Keratinocyte (primary cell): Measurements from ENCODE around the gene RRAGC. TPM values are rescaled to one million over a fixed set of nuclear protein-coding genes. Genes with fewer than 3 reads are reported as not detected.

Experiments
- DNase-seq: peaks from one replicate; pipeline ENCODE4 v3.0.0-alpha.2; 2011; ENCODE audit warnings: low read depth, missing footprints, low spot score
- FAIRE-seq: peaks from 2 replicates; lab custom pipeline; 2011; peaks lifted over from hg19 to GRCh38; lab: Jason Lieb, UNC
- H2AFZ ChIP-seq: 2 replicates; pipeline ENCODE4 v1.6.0; 2012; ENCODE audit warnings: low read length, control low read depth, inconsistent platforms; ENCODE audit not compliant: control insufficient read depth
- H3K27ac ChIP-seq: 2 replicates; pipeline ENCODE4 v1.5.1; 2011; ENCODE audit warnings: low read length; ENCODE audit not compliant: control insufficient read depth, insufficient read depth
- H3K27me3 ChIP-seq: 3 replicates; pipeline ENCODE4 v1.6.0; 2011; ENCODE audit warnings: low read length; ENCODE audit not compliant: control insufficient read depth, insufficient read depth; ENCODE audit errors: extremely low read depth
- H3K36me3 ChIP-seq, 2 experiments: 2 replicates in 1 of 2; 3 replicates in 1 of 2; pipeline ENCODE4 v1.5.1; 2011; ENCODE audit warnings: low read length in 2 of 2, mild to moderate bottlenecking in 1 of 2; ENCODE audit not compliant: control insufficient read depth in 2 of 2, insufficient read depth in 2 of 2; ENCODE audit errors: extremely low read depth in 1 of 2
- H3K4me1 ChIP-seq: 3 replicates; pipeline ENCODE4 v1.5.1; 2011; ENCODE audit warnings: low read length; ENCODE audit not compliant: control insufficient read depth, insufficient read depth; ENCODE audit errors: extremely low read depth
- H3K4me2 ChIP-seq: 3 replicates; pipeline ENCODE4 v1.6.0; 2011; ENCODE audit warnings: low read depth, low read length; ENCODE audit not compliant: control insufficient read depth, insufficient read depth; ENCODE audit errors: extremely low read depth
- H3K4me3 ChIP-seq, 3 experiments: fragments of 200-600 bp in 1 of 3; sonication (generic) in 1 of 3; 2 replicates in 2 of 3; 3 replicates in 1 of 3; pipeline ENCODE4 v1.5.1; 2011 to 2016; ENCODE audit warnings: low read length in 3 of 3, mild to moderate bottlenecking in 3 of 3, control low read depth in 2 of 3, inconsistent platforms in 1 of 3, low read depth in 1 of 3, mixed read lengths in 1 of 3, mixed run types in 1 of 3, moderate library complexity in 1 of 3; ENCODE audit not compliant: control insufficient read depth in 2 of 3, insufficient read depth in 2 of 3; ENCODE audit errors: extremely low read depth in 1 of 3
- H3K79me2 ChIP-seq: 2 replicates; pipeline ENCODE4 v1.6.0; 2012; ENCODE audit warnings: low read length; ENCODE audit not compliant: control insufficient read depth, insufficient read depth
- H3K9ac ChIP-seq: 3 replicates; pipeline ENCODE4 v1.6.0; 2011; ENCODE audit warnings: low read length; ENCODE audit not compliant: control insufficient read depth, insufficient read depth; ENCODE audit errors: extremely low read depth
- H3K9me1 ChIP-seq: 3 replicates; pipeline ENCODE4 v1.6.0; 2011; ENCODE audit warnings: low read length; ENCODE audit not compliant: control insufficient read depth, insufficient read depth; ENCODE audit errors: extremely low read depth
- H3K9me3 ChIP-seq: 2 replicates; pipeline ENCODE4 v1.5.1; 2012; ENCODE audit warnings: low read depth, low read length; ENCODE audit not compliant: control insufficient read depth
- H4K20me1 ChIP-seq: 3 replicates; pipeline ENCODE4 v1.6.0; 2011; ENCODE audit warnings: low read length; ENCODE audit not compliant: control insufficient read depth, insufficient read depth; ENCODE audit errors: extremely low read depth
- CTCF ChIP-seq, 3 experiments: IDR thresholded peaks in 1 of 3; conservative IDR thresholded peaks in 1 of 3; optimal IDR thresholded peaks in 1 of 3; 2 replicates in 2 of 3; 3 replicates in 1 of 3; pipeline versions ENCODE3 to v1.5.1; 2011; ENCODE audit warnings: low read length in 3 of 3, mild to moderate bottlenecking in 3 of 3, moderate library complexity in 2 of 3, control low read depth in 1 of 3, inconsistent platforms in 1 of 3; ENCODE audit not compliant: insufficient read depth in 2 of 3; ENCODE audit errors: extremely low read depth in 1 of 3
- EZH2 ChIP-seq: IDR thresholded peaks from one replicate; pipeline ENCODE4 v1.6.1; 2012; ENCODE audit warnings: inconsistent platforms, mild to moderate bottlenecking, low read length, moderate library complexity
- dilution Hi-C: fragments of 300-500 bp; cut with MboI; formaldehyde crosslinking; loops from one replicate; pipeline ENCODE4 v1.7.0; 2020; ENCODE audit warnings: low sequenced_read_pairs; ENCODE audit not compliant: extremely low pct_ligation_motif_present
- polyA plus RNA-seq, 5 experiments: library from polyadenylated mRNA; depleted of rRNA in 3 of 5; stranded (reverse) in 3 of 5; stranded (forward) in 1 of 5; unstranded in 1 of 5; fragments of >200 nt; gene quantifications; 1 replicate in 1 of 5; 2 replicates in 3 of 5; 3 replicates in 1 of 5; pipeline versions ENCODE4 v1.2.1 to v1.2.3, GENCODE V29; 2011 to 2012; ENCODE audit warnings: missing spikeins in 2 of 5, low read depth in 1 of 5, low replicate concordance in 1 of 5

Gene RRAGC
- polyA plus RNA-seq, 1 donor (not counting 4 experiments of a cell fraction or from before 2014, with no cell fraction given) = 37.8 TPM

DNA sequence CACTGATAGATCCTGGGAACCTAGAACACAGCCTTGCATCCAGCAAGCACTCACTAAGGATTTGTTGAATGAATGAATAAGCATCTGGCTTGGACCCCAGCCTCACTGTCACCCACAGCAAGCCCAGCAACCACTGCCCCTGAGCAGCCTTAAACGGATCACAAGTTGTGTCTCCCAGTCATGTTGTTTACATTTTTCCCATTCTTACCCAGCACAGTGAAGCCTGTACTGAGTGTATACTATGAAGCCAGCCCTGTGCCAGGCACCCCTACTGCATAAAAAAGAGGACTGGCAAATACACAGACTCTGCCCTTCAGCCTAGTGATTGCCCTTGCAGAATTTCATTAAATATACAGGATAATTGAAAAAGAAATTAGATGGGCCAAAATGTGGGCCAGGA, 30.2 kb downstream of the RRAGC start:
- H4K20me1 ChIP-seq = no peaks in the 10 kb centered on the region
- H3K27me3 ChIP-seq = peaks cover 3% of the 10 kb centered on the region
- no peaks in the 10 kb centered on the region for H3K9me1 ChIP-seq
- no peaks in the 10 kb centered on the region for H3K4me1 ChIP-seq
- H3K36me3 ChIP-seq = no peaks in the 10 kb centered on the region
- TF ChIP-seq EZH2 = no peak
- TF ChIP-seq CTCF (optimal IDR thresholded peaks at IDR 0.05 in 1 of 3, IDR thresholded peaks at IDR 0.05 in 1 of 3, conservative IDR thresholded peaks at IDR 0.05 in 1 of 3; ENCODE audit: extremely low read depth in 1 of 3, insufficient read depth in 2 of 3, low read length in 3 of 3) = no peak
- no peak overlapping the region for H3K4me3 ChIP-seq
- H3K9me3 ChIP-seq = no peaks in the 10 kb centered on the region
- H3K4me2 ChIP-seq = no peak overlapping the region
- H3K27ac ChIP-seq = no peak overlapping the region
- DNase-seq (no peak), FAIRE-seq (no peak)
- no peak overlapping the region for H2AFZ ChIP-seq
- dilution Hi-C loops = no loop called here
- no peak overlapping the region for H3K9ac ChIP-seq
- no peaks in the 10 kb centered on the region for H3K79me2 ChIP-seq

GRCh38 chr1:38827318-38827717, 32.3 kb downstream of the RRAGC start:
- H3K36me3 ChIP-seq = no peaks in the 10 kb centered on the region
- H3K9me3 ChIP-seq = no peaks in the 10 kb centered on the region
- FAIRE-seq (no peak), DNase-seq (no peak)
- dilution Hi-C loops = no loop called here
- H3K27ac ChIP-seq = no peak overlapping the region
- H3K27me3 ChIP-seq = peaks cover 3% of the 10 kb centered on the region
- no peak overlapping the region for H2AFZ ChIP-seq
- H3K4me3 ChIP-seq = no peak overlapping the region
- no peaks in the 10 kb centered on the region for H3K9me1 ChIP-seq
- no peaks in the 10 kb centered on the region for H3K4me1 ChIP-seq
- TF ChIP-seq EZH2 (no peak), CTCF (optimal IDR thresholded peaks at IDR 0.05 in 1 of 3, IDR thresholded peaks at IDR 0.05 in 1 of 3, conservative IDR thresholded peaks at IDR 0.05 in 1 of 3; ENCODE audit: extremely low read depth in 1 of 3, insufficient read depth in 2 of 3, low read length in 3 of 3) (no peak)
- no peaks in the 10 kb centered on the region for H3K79me2 ChIP-seq
- H4K20me1 ChIP-seq = no peaks in the 10 kb centered on the region
- no peak overlapping the region for H3K9ac ChIP-seq
- no peak overlapping the region for H3K4me2 ChIP-seq
